Subcutaneous adipose tissue (tissue), 4 donors: ENCODE results near the gene OXA1L. TPM values are rescaled to one million over a fixed set of nuclear protein-coding genes. Genes with fewer than 3 reads are reported as not detected.

Experiments used
- CTCF ChIP-seq: fragments of 450-650 bp; IDR thresholded peaks from one replicate; pipeline ENCODE4 v1.5.1; 2016; ENCODE audit warnings: low read depth, mild to moderate bottlenecking, control low read depth, antibody characterized with exemption, moderate library complexity
- total RNA-seq, 4 donors: library from RNA; depleted of rRNA; stranded (reverse); fragments of >200 nt; gene quantifications; one replicate each; pipeline ENCODE4 v1.1.0, GENCODE V29; 2016

Gene OXA1L
- total RNA-seq, 4 donors from 2014 or later, result 81.9 to 102 (median 87.5) TPM

- TF ChIP-seq CTCF, result no peak
These were observed 15.0 kb downstream of the OXA1L start for GRCh38 chr14:22781301-22781991.

GRCh38 chr14:22786685-22787084, 20.2 kb downstream of the OXA1L start:
- TF ChIP-seq CTCF, result no peak

GRCh38 chr14:22791301-22791700, 24.8 kb downstream of the OXA1L start:
- no peak for TF ChIP-seq CTCF

GRCh38 chr14:22792158-22792557, 25.7 kb downstream of the OXA1L start:
- TF ChIP-seq CTCF, result no peak

- no peak for TF ChIP-seq CTCF
These were observed 27.5 kb downstream of the OXA1L start for GRCh38 chr14:22793976-22794375.

- no peak for TF ChIP-seq CTCF
These were observed 28.1 kb downstream of the OXA1L start for GRCh38 chr14:22794551-22794951.

- no peak for TF ChIP-seq CTCF
These were observed 29.7 kb downstream of the OXA1L start for GRCh38 chr14:22796087-22796707.
